DMS 273 treated with DMSO at 0.1 percent for 48 hours (cell line): ENCODE measurements around the gene PSME4.
"Not testable (repeated sequence)": the region's sequence is repeated elsewhere in the genome, so short reads cannot be mapped to it uniquely, and the experiment has no call there.

Experiments used
- DNase-seq: peaks from one replicate; lab custom pipeline; 2025; lab: John Stamatoyannopoulos, UW

Gene PSME4

GRCh38 chr2:53886406-53887280 is 84.2 kb downstream of the PSME4 start:
- DNase-seq, result no peak

- DNase-seq, result no peak
Observed at GRCh38 chr2:53884883-53885282, 85.9 kb downstream of the PSME4 start.

- DNase-seq, result no peak
Observed at GRCh38 chr2:53881986-53882385, 88.8 kb downstream of the PSME4 start.

- no peak for DNase-seq
Observed at GRCh38 chr2:53881360-53881759, 89.4 kb downstream of the PSME4 start.

GRCh38 chr2:53880756-53881155 is 90.0 kb downstream of the PSME4 start:
- no peak for DNase-seq

- DNase-seq, result no peak
Observed at GRCh38 chr2:53877556-53877955, 93.2 kb downstream of the PSME4 start.

- DNase-seq, result no peak
Observed at GRCh38 chr2:53877112-53877511, 93.7 kb downstream of the PSME4 start.

- DNase-seq, result no peak
Observed at GRCh38 chr2:53874401-53874950, 96.3 kb downstream of the PSME4 start.

GRCh38 chr2:53867773-53868172 is 103.0 kb downstream of the PSME4 start:
- DNase-seq, result no peak

- no peak for DNase-seq
Observed at GRCh38 chr2:53867169-53867568, 103.6 kb downstream of the PSME4 start.

GRCh38 chr2:53865962-53866361 is 104.8 kb downstream of the PSME4 start:
- no peak for DNase-seq

- DNase-seq, result no peak
Observed at GRCh38 chr2:53865264-53865663, 105.5 kb downstream of the PSME4 start.

- no peak for DNase-seq
Observed at GRCh38 chr2:53863538-53864227, 107.1 kb downstream of the PSME4 start.

GRCh38 chr2:53861824-53862223 is 109.0 kb downstream of the PSME4 start:
- no peak for DNase-seq

GRCh38 chr2:53859206-53860181 is 111.3 kb downstream of the PSME4 start, which contains the start of gene GPR75:
GPR75 (minus strand) TSS chr2:53859967; CDS start chr2:53854756, 5,211 bp downstream.
- DNase-seq, result no peak

- no peak for DNase-seq
Observed at GRCh38 chr2:53856272-53856671, 114.5 kb downstream of the PSME4 start.

- no peak for DNase-seq
Observed at GRCh38 chr2:53854678-53855077, 116.1 kb downstream of the PSME4 start.

- DNase-seq, result no peak
Observed at GRCh38 chr2:53852532-53852931, 118.3 kb downstream of the PSME4 start.

- not testable (repeated sequence) for DNase-seq
Observed at GRCh38 chr2:53851052-53851757, 119.6 kb downstream of the PSME4 start.

- DNase-seq, result no peak
Observed at GRCh38 chr2:53848062-53848461, 122.7 kb downstream of the PSME4 start.

- no peak for DNase-seq
Observed at GRCh38 chr2:53843595-53843994, 127.2 kb downstream of the PSME4 start.
